Esophagus squamous epithelium (tissue), 4 donors: ENCODE measurements around the gene PTGR1.

Source experiments
- POLR2A ChIP-seq, 4 donors: fragments of 450-650 bp; IDR thresholded peaks; one replicate each; pipeline ENCODE4 v1.6.1; 2017; ENCODE audit warnings: antibody characterized with exemption in 4 of 4, mild to moderate bottlenecking in 4 of 4, moderate library complexity in 3 of 4
- TF ChIP-seq, protein P1 (sequence below), 6 experiments: fragments of 450-650 bp in 4 of 6; fragments of 200-600 bp in 2 of 6; sonication (generic) in 2 of 6; IDR thresholded peaks; one replicate each; pipeline ENCODE4 v1.5.1; 2016 to 2019; ENCODE audit warnings: antibody characterized with exemption in 6 of 6, mild to moderate bottlenecking in 4 of 6, moderate library complexity in 4 of 6

DNA sequence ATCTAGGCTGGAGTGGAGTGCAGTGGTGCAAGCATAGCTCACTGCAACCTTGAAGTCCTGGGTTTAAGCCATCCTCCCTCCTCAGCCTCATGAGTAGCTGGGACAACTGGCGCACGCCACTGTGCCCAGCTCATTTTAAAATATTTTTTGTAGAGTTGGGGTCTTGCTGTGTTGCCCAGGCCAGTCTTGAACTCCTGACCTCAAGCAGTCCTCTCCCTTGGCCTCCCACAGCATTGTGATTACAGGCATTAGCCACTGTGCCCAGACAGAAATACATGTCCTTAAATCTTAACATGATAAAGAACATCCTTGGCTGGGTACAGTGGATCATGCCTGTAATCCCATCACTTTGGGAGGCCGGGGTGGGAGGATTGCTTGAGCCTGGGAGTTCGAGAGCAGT, 67.7 kb downstream of the PTGR1 start:
- TF ChIP-seq, protein P1, sequence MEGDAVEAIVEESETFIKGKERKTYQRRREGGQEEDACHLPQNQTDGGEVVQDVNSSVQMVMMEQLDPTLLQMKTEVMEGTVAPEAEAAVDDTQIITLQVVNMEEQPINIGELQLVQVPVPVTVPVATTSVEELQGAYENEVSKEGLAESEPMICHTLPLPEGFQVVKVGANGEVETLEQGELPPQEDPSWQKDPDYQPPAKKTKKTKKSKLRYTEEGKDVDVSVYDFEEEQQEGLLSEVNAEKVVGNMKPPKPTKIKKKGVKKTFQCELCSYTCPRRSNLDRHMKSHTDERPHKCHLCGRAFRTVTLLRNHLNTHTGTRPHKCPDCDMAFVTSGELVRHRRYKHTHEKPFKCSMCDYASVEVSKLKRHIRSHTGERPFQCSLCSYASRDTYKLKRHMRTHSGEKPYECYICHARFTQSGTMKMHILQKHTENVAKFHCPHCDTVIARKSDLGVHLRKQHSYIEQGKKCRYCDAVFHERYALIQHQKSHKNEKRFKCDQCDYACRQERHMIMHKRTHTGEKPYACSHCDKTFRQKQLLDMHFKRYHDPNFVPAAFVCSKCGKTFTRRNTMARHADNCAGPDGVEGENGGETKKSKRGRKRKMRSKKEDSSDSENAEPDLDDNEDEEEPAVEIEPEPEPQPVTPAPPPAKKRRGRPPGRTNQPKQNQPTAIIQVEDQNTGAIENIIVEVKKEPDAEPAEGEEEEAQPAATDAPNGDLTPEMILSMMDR (IDR thresholded peaks at IDR 0.05) = no peak
- no peak for TF ChIP-seq POLR2A (IDR thresholded peaks at IDR 0.05)
